Renal pelvis (tissue), 4 donors: ENCODE results near the gene GANC. TPM values are rescaled to one million over a fixed set of nuclear protein-coding genes. Genes with fewer than 3 reads are reported as not detected.

Experiments used
- DNase-seq: peaks from one replicate; pipeline ENCODE4 v3.0.0-alpha.2; 2013
- polyA plus RNA-seq, 3 donors: library from polyadenylated mRNA; unstranded; fragments of 120-200 nt; gene quantifications; one replicate each; pipeline ENCODE4 v1.2.1, GENCODE V29; 2013; ENCODE audit not compliant: insufficient read length in 3 of 3

GANC gene
- polyA plus RNA-seq, 3 donors: 23.8 to 32.4 (median 30.1) TPM

GRCh38 chr15:42375252-42375651 lies 102.3 kb downstream of the GANC start:
- DNase-seq: no peak

GRCh38 chr15:42375941-42376340 lies 102.9 kb downstream of the GANC start:
- DNase-seq: no peak

- no peak for DNase-seq
Observed at GRCh38 chr15:42378011-42378410, 105.0 kb downstream of the GANC start.

GRCh38 chr15:42384597-42384996 lies 111.6 kb downstream of the GANC start:
- no peak for DNase-seq

GRCh38 chr15:42385206-42385979 lies 112.4 kb downstream of the GANC start:
- DNase-seq: peak; percentile 23

GRCh38 chr15:42385980-42386700 lies 113.1 kb downstream of the GANC start:
- DNase-seq: no peak

- DNase-seq: no peak
Observed at GRCh38 chr15:42387603-42388002, 114.6 kb downstream of the GANC start.

- DNase-seq: no peak
Observed at GRCh38 chr15:42392309-42393024, 119.5 kb downstream of the GANC start.

- no peak for DNase-seq
Observed at GRCh38 chr15:42394106-42394505, 121.1 kb downstream of the GANC start.

- DNase-seq: no peak
Observed at GRCh38 chr15:42395838-42396237, 122.8 kb downstream of the GANC start.

GRCh38 chr15:42401544-42402454 lies 128.8 kb downstream of the GANC start:
- DNase-seq: no peak

- DNase-seq: no peak
Observed at GRCh38 chr15:42402455-42403205, 129.6 kb downstream of the GANC start.

GRCh38 chr15:42403389-42403788 lies 130.4 kb downstream of the GANC start:
- no peak for DNase-seq

- DNase-seq: no peak
Observed at GRCh38 chr15:42404461-42405235, 131.6 kb downstream of the GANC start.

GRCh38 chr15:42405863-42406482 lies 133.0 kb downstream of the GANC start:
- DNase-seq: no peak
